Measurements from ENCODE around the gene RNU1-2. TPM values are rescaled to one million over a fixed set of nuclear protein-coding genes. Genes with fewer than 3 reads are reported as not detected.

RNU1-2 gene
- total RNA-seq, 2 experiments from 2014 or later, result 4,982 to 5,937 TPM

DNA sequence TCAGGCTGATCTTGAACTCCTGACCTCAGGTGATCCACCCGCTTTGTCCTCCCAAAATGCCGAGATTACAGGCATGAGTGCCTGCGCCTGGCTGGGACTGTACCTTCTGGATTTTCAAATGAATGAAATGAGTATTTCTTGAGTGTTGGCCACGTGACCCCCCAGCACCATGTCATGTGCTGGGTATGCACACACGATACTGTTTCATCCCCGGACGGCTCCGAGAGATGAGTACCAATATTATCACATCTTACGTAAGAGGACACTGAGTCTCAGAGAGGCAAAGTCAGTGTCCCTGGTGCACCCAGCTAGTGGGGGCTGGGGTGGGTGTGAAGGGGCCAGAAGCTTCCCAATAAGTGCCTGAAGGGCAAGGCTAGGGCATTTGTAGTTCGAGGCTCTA is 25.2 kb downstream of the RNU1-2 start:
- ChIA-PET CTCF (no interaction called here), POLR2A (interaction anchor here (1.3 kb wide), 1 partner anchor 277 kb away, joined by 3 read pairs; no protein-coding TSS in a partner anchor)
- TF ChIP-seq, protein P1, sequence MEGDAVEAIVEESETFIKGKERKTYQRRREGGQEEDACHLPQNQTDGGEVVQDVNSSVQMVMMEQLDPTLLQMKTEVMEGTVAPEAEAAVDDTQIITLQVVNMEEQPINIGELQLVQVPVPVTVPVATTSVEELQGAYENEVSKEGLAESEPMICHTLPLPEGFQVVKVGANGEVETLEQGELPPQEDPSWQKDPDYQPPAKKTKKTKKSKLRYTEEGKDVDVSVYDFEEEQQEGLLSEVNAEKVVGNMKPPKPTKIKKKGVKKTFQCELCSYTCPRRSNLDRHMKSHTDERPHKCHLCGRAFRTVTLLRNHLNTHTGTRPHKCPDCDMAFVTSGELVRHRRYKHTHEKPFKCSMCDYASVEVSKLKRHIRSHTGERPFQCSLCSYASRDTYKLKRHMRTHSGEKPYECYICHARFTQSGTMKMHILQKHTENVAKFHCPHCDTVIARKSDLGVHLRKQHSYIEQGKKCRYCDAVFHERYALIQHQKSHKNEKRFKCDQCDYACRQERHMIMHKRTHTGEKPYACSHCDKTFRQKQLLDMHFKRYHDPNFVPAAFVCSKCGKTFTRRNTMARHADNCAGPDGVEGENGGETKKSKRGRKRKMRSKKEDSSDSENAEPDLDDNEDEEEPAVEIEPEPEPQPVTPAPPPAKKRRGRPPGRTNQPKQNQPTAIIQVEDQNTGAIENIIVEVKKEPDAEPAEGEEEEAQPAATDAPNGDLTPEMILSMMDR (IDR thresholded peaks at IDR 0.05), result no peak
- H3K27ac Mint-ChIP-seq, result no peak overlapping the region
- no peaks in the 10 kb centered on the region for H3K27me3 Mint-ChIP-seq
- intact Hi-C loops (cut with DNase I, micrococcal nuclease), result loop anchor here in 1 of 2 experiments (5.0 to 10.0 kb wide), 2 partner anchors 36 to 306 kb away; partner anchors contain the start of gene NBPF1
- no peaks in the 10 kb centered on the region for H3K36me3 Mint-ChIP-seq (ENCODE audit: low read depth)
- no peaks in the 10 kb centered on the region for H3K9me3 Mint-ChIP-seq
- no peak overlapping the region for H3K27ac ChIP-seq (ENCODE audit: low read depth in 1 of 2, low read length in 2 of 2)
- no peak for ATAC-seq (ENCODE audit: poor library complexity)
- H3K4me3 Mint-ChIP-seq, result peak overlapping the region; percentile 4
- peaks cover 30% of the 10 kb centered on the region for H3K4me1 ChIP-seq (ENCODE audit: insufficient read depth, low read length)
- peaks cover 30% of the 10 kb centered on the region for H3K4me1 Mint-ChIP-seq (ENCODE audit: low read depth)
- H3K36me3 ChIP-seq (ENCODE audit: insufficient read depth, low read length), result peaks cover 5% of the 10 kb centered on the region
- no peaks in the 10 kb centered on the region for H3K9me3 ChIP-seq (ENCODE audit: control insufficient read depth in 1 of 2, insufficient read depth in 1 of 2, low read length in 2 of 2)
- no peak for DNase-seq
- H3K4me3 ChIP-seq (ENCODE audit: low read length), result no peak overlapping the region
- no peaks in the 10 kb centered on the region for H3K27me3 ChIP-seq (ENCODE audit: control insufficient read depth in 1 of 2, insufficient read depth in 2 of 2, low read length in 2 of 2)

- intact Hi-C loops (cut with DNase I, micrococcal nuclease), result loop anchor here in 1 of 2 experiments (5.0 to 10.0 kb wide), 2 partner anchors 36 to 307 kb away; partner anchors contain the start of gene NBPF1
- CTCF ChIA-PET, result no interaction called here
- peak; percentile 85 for ATAC-seq (ENCODE audit: poor library complexity)
- no peak within 1 kb of the TSS for H3K27ac ChIP-seq (ENCODE audit: low read depth in 1 of 2, low read length in 2 of 2)
- H3K36me3 ChIP-seq (ENCODE audit: insufficient read depth, low read length), result peaks cover 5% of the 10 kb centered on the region
- Mint-ChIP-seq H3K27me3 (no peaks in the 10 kb centered on the region), H3K4me3 (peak within 1 kb of the TSS; percentile 55), H3K27ac (no peak within 1 kb of the TSS), H3K9me3 (no peaks in the 10 kb centered on the region), H3K4me1 (ENCODE audit: low read depth) (peaks cover 30% of the 10 kb centered on the region), H3K36me3 (ENCODE audit: low read depth) (no peaks in the 10 kb centered on the region)
- DNase-seq, result peak in 11 of 14 experiments; percentile 22 to 68 (median 41)
- TF ChIP-seq, protein P1 (IDR thresholded peaks at IDR 0.05), result no peak
- H3K9me3 ChIP-seq (ENCODE audit: control insufficient read depth in 1 of 2, insufficient read depth in 1 of 2, low read length in 2 of 2), result no peaks in the 10 kb centered on the region
- POLR2A ChIA-PET, result interaction anchor here (1.0 to 1.3 kb wide), 3 partner anchors 17 to 277 kb away, joined by 3 to 6 read pairs (median 3); no protein-coding TSS in a partner anchor
- H3K4me1 ChIP-seq (ENCODE audit: insufficient read depth, low read length), result peaks cover 30% of the 10 kb centered on the region
- peak within 1 kb of the TSS; percentile 20 for H3K4me3 ChIP-seq (ENCODE audit: low read length)
- no peaks in the 10 kb centered on the region for H3K27me3 ChIP-seq (ENCODE audit: control insufficient read depth in 1 of 2, insufficient read depth in 2 of 2, low read length in 2 of 2)
Observed at GRCh38 chr1:16921391-16922185, 25.8 kb downstream of the RNU1-2 start, which contains the start of gene CROCC. Gene CROCC (plus strand): TSS chr1:16921931. CDS start chr1:16922019, 88 bp downstream.

DNA sequence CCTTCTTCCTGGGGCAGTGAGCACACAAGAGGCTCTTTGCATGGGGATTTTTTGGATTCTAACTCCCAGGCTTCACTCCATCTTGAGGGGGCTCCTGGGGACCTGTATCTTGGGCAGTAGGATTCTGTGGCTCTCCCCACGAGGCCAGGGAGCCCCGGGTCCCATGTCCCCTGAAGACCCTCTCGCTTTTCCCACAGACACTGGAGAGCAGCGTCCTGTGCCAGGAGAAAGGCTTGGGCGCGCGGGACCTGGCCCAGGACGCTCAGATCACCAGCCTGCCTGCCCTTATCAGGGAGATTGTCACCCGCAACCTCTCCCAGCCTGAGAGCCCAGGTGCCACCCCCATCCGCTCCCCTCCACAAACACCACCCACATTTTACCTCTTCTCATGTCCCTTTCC is 26.7 kb downstream of the RNU1-2 start:
- CTCF ChIA-PET, result no interaction called here

More for the DNA sequence above, 26.7 kb downstream of the RNU1-2 start:
- Mint-ChIP-seq H3K36me3 (ENCODE audit: low read depth) (no peaks in the 10 kb centered on the region), H3K4me3 (no peak overlapping the region), H3K9me3 (no peaks in the 10 kb centered on the region), H3K27ac (no peak overlapping the region), H3K27me3 (no peaks in the 10 kb centered on the region), H3K4me1 (ENCODE audit: low read depth) (peaks cover 30% of the 10 kb centered on the region)
- intact Hi-C loops (cut with DNase I, micrococcal nuclease), result loop anchor here in 1 of 2 experiments (5.0 to 10.0 kb wide), 2 partner anchors 35 to 308 kb away; partner anchors contain the start of gene NBPF1
- H3K9me3 ChIP-seq (ENCODE audit: control insufficient read depth in 1 of 2, insufficient read depth in 1 of 2, low read length in 2 of 2), result no peaks in the 10 kb centered on the region
- no peak for ATAC-seq (ENCODE audit: poor library complexity)
- TF ChIP-seq, protein P1 (IDR thresholded peaks at IDR 0.05), result no peak
- H3K27ac ChIP-seq (ENCODE audit: low read depth in 1 of 2, low read length in 2 of 2), result no peak overlapping the region
- H3K4me3 ChIP-seq (ENCODE audit: low read length), result no peak overlapping the region
- H3K27me3 ChIP-seq (ENCODE audit: control insufficient read depth in 1 of 2, insufficient read depth in 2 of 2, low read length in 2 of 2), result no peaks in the 10 kb centered on the region
- POLR2A ChIA-PET, result interaction anchor here (1.2 kb wide), 1 partner anchor 18 kb away, joined by 3 read pairs; no protein-coding TSS in a partner anchor
- peaks cover 32% of the 10 kb centered on the region for H3K4me1 ChIP-seq (ENCODE audit: insufficient read depth, low read length)
- H3K36me3 ChIP-seq (ENCODE audit: insufficient read depth, low read length), result peaks cover 9% of the 10 kb centered on the region
- no peak for DNase-seq

Measured in CD4-positive, alpha-beta T cell (primary cell).